HG03558 (cell line): ENCODE data around the gene ARHGAP45.

ENCODE experiments used
- ATAC-seq: cut with Tn5 transposase; IDR thresholded peaks from one replicate; pipeline ENCODE4 v1.9.1; 2021; ENCODE audit warnings: moderate number of reproducible peaks; ENCODE audit not compliant: unreplicated experiment; ENCODE audit errors: extremely low read depth

The ARHGAP45 gene

GRCh38 chr19:1068009-1069001 is 1.3 kb downstream of the ARHGAP45 start:
- no peak for ATAC-seq

- ATAC-seq = no peak
Observed at GRCh38 chr19:1069009-1069779, 2.2 kb downstream of the ARHGAP45 start.

- no peak for ATAC-seq
Observed at GRCh38 chr19:1070576-1070930, 3.6 kb downstream of the ARHGAP45 start.

GRCh38 chr19:1070931-1071791 is 4.2 kb downstream of the ARHGAP45 start:
- no peak for ATAC-seq

- ATAC-seq = no peak
Observed at GRCh38 chr19:1072371-1073015, 5.5 kb downstream of the ARHGAP45 start.

GRCh38 chr19:1073063-1073955 is 6.3 kb downstream of the ARHGAP45 start:
- ATAC-seq = no peak

GRCh38 chr19:1073956-1074517 is 7.1 kb downstream of the ARHGAP45 start:
- no peak for ATAC-seq

DNA sequence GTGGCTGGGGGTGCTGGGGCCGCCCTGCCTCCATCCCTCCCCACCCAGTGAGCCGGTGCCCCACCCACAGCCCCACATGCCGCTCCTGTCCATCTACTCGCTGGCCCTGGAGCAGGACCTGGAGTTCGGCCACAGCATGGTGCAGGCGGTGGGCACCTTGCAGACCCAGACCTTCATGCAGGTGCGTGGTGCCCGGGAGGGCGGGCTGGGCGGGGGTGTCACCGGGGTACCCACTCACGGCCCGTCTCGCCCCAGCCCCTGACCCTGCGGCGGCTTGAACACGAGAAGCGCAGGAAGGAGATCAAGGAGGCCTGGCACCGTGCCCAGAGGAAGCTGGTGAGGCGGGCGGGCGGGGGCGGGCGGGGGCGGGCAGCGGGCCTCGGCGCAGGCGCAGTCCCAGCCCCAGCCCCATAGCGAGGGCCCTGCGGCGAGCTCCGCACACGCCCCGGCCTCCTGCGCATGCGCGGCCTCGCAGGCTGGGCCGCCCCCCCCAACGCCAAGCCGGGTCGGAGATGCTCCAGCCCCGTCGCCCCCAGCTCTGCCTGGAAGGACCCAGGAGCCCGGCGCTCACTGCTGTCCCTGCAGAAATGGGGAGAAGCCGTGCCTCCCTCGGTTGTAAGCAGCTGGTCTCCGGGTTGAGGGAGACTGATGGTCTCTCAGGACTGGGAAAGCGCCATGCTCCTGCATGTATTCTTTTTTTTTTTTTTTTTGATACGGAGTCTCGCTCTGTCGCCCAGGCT is 7.7 kb downstream of the ARHGAP45 start:
- no peak for ATAC-seq

DNA sequence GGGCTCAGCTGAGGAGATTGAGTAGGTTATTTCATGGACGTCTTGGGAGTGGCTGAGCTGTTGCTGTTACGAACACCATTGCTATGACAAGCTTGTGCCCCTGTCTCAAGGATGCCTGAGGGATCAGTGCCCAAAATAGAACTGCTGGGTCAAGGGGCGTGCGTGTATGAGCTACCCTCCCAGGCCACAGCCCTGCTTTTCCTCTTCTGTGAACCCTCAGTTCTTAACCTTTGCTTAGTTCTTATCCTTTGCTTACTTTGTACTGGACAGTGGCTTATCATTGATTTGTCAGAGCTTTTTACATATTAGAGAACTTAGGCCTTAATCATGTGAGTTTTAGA is 9.0 kb downstream of the ARHGAP45 start:
- no peak for ATAC-seq

DNA sequence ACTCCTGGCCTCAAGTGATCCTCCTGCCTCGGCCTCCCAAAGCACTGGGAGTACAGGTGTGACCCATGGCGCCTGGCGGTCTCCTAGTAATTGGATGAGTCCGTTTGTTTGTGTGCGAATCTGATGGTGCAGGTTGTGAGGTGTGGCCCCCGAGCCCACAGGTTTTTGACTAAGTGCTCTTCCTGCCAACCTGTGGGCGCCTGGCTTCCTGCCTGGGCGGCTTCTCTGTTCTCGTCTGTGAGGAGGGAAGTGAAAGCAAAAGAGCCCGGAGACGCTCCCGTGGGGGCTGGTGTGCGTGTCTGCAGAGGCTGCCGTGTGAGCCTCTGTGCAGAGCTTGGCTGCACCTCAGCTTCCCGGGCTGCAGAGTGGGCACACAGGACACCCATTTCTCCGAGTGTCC is 10.0 kb downstream of the ARHGAP45 start:
- no peak for ATAC-seq

- ATAC-seq = no peak
Observed at GRCh38 chr19:1079566-1080111, 12.7 kb downstream of the ARHGAP45 start.

- ATAC-seq = no peak
Observed at GRCh38 chr19:1080360-1081161, 13.6 kb downstream of the ARHGAP45 start.

DNA sequence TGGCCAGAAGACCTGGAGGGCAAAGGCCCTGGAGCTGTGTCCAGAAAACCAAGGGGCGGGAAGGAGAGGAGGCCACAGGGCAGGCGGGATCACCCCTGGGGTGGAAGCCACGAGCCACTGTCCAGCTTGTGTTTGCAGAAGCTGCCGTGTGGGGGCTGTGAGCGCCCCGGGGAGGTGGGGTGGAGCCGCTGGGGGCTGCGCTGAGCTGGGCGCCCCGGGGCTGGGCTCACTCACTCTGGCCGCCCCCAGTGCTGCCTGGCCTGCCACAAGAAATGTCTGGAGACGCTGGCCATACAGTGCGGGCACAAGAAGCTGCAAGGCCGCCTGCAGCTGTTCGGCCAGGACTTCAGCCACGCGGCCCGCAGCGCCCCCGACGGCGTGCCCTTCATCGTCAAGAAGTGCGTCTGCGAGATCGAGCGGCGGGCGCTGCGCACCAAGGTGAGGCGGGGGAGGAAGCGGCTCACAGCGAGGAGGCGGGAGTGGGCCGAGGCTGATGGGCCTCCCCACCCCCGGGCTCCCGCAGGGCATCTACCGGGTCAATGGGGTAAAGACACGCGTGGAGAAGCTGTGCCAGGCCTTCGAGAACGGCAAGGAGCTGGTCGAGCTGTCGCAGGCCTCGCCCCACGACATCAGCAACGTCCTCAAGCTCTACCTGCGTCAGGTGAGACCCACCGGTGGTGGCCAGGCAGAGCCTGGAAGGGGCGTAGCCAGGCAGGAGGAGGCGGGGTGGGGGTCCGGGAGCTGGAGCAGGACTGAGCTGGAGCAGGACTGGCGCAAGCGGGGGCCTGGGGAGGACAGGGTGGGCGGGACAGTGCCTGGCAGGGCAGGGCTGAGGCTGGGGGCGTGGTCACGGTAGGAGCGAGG is 14.6 kb downstream of the ARHGAP45 start:
- no peak for ATAC-seq

- no peak for ATAC-seq
Observed at GRCh38 chr19:1082165-1082927, 15.4 kb downstream of the ARHGAP45 start.
